HG03558 (cell line): ENCODE data around the gene AKR1D1.
"Not testable (repeated sequence)": the region's sequence is repeated elsewhere in the genome, so short reads cannot be mapped to it uniquely, and the experiment has no call there.

Experiments used
- ATAC-seq: cut with Tn5 transposase; IDR thresholded peaks from one replicate; pipeline ENCODE4 v1.9.1; 2021; ENCODE audit warnings: moderate number of reproducible peaks; ENCODE audit not compliant: unreplicated experiment; ENCODE audit errors: extremely low read depth

Gene AKR1D1

GRCh38 chr7:138070908-138071307 lies 5.4 kb upstream of the AKR1D1 start:
- ATAC-seq, result no peak

- no peak for ATAC-seq
Observed at GRCh38 chr7:138072726-138073125, 3.5 kb upstream of the AKR1D1 start.

GRCh38 chr7:138074121-138074520 lies 2.1 kb upstream of the AKR1D1 start:
- no peak for ATAC-seq

GRCh38 chr7:138074540-138074939 lies 1.7 kb upstream of the AKR1D1 start:
- ATAC-seq, result no peak

DNA sequence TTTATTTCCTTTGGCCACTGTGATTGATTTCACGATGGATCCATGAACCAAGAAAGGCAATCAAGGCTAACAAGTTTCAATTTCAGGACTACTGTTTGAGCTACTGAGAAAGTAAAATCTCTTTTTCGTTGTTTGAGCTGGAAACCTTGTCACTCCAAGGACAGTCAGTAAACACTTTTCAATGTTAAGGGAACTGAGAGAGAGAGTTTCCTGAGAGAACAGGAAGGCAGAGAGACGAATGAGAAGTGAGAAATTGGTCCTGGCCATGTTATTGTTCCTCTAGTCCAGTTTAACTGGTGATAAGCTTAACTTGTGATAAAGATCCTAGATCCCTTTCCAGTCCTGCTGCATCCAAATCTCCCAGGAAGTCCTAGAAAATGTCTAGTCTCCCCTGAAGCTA lies 909 bp upstream of the AKR1D1 start:
- no peak for ATAC-seq

DNA sequence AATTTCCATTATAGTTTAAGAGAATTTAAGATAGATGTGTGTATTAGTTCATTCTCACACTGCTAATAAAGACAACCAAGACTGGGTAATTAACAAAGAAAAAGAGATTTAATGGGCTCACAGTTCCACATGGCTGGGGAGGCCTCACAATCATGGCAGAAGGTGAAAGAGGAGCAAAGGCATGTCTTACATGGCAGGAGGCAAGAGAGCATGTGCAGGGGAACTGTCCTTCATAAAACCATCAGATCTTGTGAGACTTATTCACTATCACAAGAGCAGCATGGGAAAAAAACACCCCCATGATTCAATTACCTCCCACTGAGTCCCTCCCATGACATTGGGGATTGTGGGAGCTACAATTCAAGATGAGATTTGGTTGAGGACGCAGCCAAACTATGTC lies 473 bp upstream of the AKR1D1 start:
- ATAC-seq, result not testable (repeated sequence)

- no peak for ATAC-seq
Observed at GRCh38 chr7:138077809-138078208, 1.6 kb downstream of the AKR1D1 start.

- ATAC-seq, result no peak
Observed at GRCh38 chr7:138079137-138079536, 2.9 kb downstream of the AKR1D1 start.

GRCh38 chr7:138081868-138082267 lies 5.6 kb downstream of the AKR1D1 start:
- ATAC-seq, result no peak

GRCh38 chr7:138083859-138084258 lies 7.6 kb downstream of the AKR1D1 start:
- no peak for ATAC-seq

DNA sequence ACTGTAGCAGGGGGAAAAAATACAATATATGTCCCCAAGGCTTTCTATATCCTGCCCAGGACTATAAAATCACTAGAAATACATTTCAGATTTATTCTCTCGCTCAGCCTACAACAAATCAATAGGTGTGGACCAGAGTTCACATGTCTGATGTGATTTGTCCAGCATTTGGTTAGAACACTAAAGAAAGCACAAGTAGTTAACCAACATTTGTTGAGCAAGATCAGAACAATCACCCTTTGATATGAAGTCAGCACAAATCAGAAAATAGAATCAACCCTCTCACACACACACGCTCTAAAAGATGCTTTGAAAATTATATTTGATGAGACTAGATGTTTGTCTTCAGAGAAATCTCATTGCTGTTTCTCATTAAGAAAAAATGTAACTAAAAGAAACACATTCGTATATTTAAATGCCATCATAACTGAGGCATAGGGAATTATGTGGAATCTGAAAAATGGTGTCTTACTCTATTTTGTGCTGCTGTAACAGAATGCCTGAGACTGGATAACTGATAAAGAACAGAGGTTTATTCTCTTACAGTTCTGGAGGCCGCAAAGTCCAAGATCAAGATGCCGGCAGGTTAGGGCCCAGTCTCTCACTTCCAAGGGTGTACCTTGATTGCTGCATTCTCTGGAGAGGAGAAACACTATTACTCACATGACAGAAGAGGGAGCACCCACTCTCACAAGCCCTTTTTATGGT lies 10.5 kb downstream of the AKR1D1 start:
- no peak for ATAC-seq

DNA sequence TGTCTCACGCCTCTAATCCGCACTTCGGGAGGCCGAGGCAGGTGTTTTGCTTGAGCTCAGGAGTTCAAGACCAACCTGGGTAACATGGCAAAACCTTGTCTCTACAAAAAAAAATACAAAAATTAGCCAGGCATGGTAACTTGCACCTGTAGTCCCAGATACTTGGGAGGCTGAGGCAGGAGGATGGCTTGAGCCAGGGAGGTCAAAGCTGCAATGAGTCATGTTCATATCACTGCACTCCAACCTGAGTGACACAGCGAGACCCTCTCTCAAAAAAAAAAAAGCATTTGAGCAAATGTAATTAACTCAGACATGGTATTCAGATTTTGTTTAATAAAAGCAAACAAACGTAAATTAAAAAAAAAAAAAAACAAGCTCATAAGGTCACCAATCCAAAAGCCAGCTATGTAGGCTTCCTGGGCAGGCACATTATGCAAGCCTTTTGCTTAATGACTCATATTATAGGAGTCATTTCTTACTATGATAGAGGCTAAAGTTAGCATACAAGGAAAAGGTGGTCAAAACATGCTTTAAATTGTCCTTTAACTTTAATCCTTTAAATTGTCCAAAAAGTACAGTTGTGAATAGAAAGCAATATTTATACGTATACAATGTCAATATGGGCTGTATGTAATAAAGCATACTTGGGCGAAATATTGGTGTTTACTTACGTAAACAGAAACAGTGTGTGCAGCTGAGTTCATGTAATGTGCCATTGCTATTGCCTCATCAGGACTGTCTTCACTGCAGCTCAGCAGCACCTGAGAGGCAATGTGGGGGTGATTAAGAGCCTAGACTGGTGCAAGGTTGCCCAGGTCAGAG lies 13.0 kb downstream of the AKR1D1 start:
- no peak for ATAC-seq

GRCh38 chr7:138091032-138091431 lies 14.8 kb downstream of the AKR1D1 start:
- no peak for ATAC-seq

DNA sequence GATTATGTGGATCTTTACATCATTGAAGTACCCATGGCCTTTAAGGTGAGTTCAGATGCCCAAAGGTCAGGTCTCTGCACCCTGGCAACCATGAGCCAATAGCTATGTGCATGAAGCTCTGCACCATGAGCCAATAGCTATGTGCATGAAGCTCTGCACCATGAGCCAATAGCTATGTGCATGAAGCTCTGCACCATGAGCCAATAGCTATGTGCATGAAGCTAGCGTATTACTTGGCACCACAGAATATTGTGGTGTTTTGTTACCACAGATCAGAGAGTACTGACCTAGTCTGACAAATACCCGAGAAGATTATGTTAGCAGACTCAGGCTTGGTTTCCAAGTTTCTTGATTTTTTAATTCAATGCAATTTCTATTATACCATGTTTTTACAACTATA lies 15.6 kb downstream of the AKR1D1 start:
- not testable (repeated sequence) for ATAC-seq

- ATAC-seq, result no peak
Observed at GRCh38 chr7:138092486-138093028, 16.3 kb downstream of the AKR1D1 start.

DNA sequence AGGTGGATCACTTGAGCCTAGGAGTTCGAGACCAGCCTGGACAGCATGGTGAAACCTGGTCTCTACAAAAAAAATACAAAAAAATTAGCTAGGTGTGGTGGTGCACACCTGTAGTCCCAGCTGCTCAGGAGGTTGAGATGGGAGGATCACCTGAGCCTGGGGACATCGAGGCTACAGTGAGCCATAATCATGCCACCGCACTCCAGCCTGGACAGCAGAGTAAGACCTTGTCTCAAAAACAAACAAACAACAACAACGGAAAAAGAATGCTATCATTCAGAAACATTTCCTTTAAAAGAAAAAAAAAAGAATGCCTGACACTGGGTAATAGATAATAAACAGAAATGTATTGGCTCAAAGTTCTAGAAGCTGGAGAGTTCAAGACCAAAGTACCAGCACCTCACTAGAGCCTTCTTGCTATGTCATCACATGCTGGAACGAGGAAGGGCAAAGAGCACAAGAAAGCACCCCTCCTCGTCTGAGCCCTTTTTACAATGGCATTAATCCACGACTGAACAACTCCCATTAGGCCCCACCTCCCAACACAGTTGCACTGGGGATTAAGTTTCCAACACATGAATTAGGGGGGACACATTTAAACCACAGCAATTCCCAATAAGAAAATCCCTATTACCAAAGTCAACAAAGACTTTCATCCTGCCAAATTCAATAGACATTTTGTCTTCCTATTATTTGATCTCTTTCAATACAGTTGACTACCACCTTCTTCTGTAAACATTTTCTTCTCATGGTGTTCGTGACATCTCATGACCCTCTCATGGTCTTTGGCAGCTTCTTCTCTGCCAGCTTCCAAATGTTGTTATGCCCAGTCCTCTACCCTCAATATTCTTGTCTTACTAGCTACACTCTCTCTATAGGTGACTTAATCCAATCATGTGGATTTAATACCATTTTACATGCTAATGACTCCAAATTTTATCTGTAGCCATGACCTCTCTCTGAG lies 20.0 kb downstream of the AKR1D1 start:
- ATAC-seq, result no peak

GRCh38 chr7:138097064-138097741 lies 20.9 kb downstream of the AKR1D1 start:
- ATAC-seq, result no peak

DNA sequence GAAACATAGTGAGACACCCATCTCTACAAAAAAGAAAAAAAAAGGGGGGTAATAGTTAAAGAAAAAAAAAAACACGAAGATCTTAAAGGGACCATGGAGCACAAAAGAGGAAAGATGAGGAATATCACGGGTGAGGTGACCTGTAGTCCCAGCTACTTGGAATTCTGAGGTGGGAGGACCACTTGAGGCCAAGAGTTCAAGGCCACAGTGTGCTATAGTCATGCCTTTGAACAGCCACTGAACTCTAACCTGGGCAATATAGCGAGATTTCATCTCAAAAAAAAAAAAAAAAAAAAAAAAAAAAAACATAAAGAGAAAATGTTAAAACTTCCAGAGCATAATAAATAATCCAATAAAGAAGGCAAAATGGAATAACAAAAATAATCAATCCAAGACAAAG lies 23.6 kb downstream of the AKR1D1 start:
- no peak for ATAC-seq

- ATAC-seq, result no peak
Observed at GRCh38 chr7:138105221-138105620, 29.0 kb downstream of the AKR1D1 start.

GRCh38 chr7:138115047-138115446 lies 38.8 kb downstream of the AKR1D1 start:
- no peak for ATAC-seq
